OCI-LY7 (cell line): ENCODE data around the gene TLR2. TPM values are rescaled to one million over a fixed set of nuclear protein-coding genes. Genes with fewer than 3 reads are reported as not detected.

Experiments used
- BruUV-seq: library from RNA; stranded (reverse); fragments of 400-500 nt; replicated peaks from 2 replicates; lab custom pipeline; 2021; lab: Mats Ljungman, UMichigan
- CTCF ChIA-PET: fragments of 300-600 bp; sonication (Branson Sonifier 250); formaldehyde crosslinking; loops from one replicate; lab custom pipeline; 2022; ENCODE audit warnings: antibody characterized with exemption; ENCODE audit not compliant: unreplicated experiment; lab: Charles Lee
- POLR2A ChIA-PET: fragments of 300-600 bp; sonication (Branson Sonifier 250); formaldehyde crosslinking; loops from one replicate; lab custom pipeline; 2022; ENCODE audit warnings: antibody characterized with exemption; lab: Charles Lee
- DNase-seq: peaks from one replicate; pipeline ENCODE4 v3.0.0-alpha.2; 2015; ENCODE audit warnings: low spot score
- H2AFZ ChIP-seq: fragments of 200-600 bp; sonication (generic), shearing (Covaris generic); 2 replicates; pipeline ENCODE4 v1.6.1; 2014; ENCODE audit warnings: mild to moderate bottlenecking, antibody characterized with exemption, low read length, moderate library complexity
- H3K27ac ChIP-seq: fragments of 200-600 bp; sonication (generic); 2 replicates; pipeline ENCODE4 v1.5.1; 2014; ENCODE audit warnings: mixed run types, low read depth, mild to moderate bottlenecking, moderate library complexity, low read length, inconsistent platforms; ENCODE audit not compliant: poor library complexity, severe bottlenecking
- H3K36me3 ChIP-seq: fragments of 200-600 bp; sonication (generic); 2 replicates; pipeline ENCODE4 v1.6.1; 2014; ENCODE audit warnings: mild to moderate bottlenecking, antibody characterized with exemption, low read length, moderate library complexity, mixed read lengths; ENCODE audit not compliant: insufficient read depth
- H3K4me1 ChIP-seq: fragments of 200-600 bp; sonication (generic); 2 replicates; pipeline ENCODE4 v1.5.1; 2014; ENCODE audit warnings: mild to moderate bottlenecking, low read length; ENCODE audit not compliant: insufficient read depth, poor library complexity, severe bottlenecking
- H3K4me2 ChIP-seq: fragments of 200-600 bp; sonication (generic); 2 replicates; pipeline ENCODE4 v1.6.1; 2014; ENCODE audit warnings: mild to moderate bottlenecking, low read length
- H3K4me3 ChIP-seq: fragments of 200-600 bp; sonication (generic); 2 replicates; pipeline ENCODE4 v1.5.1; 2014; ENCODE audit warnings: mild to moderate bottlenecking, low read depth, low read length; ENCODE audit not compliant: poor library complexity, severe bottlenecking
- H3K79me2 ChIP-seq: fragments of 200-600 bp; sonication (generic); 2 replicates; pipeline ENCODE4 v1.6.1; 2016; ENCODE audit warnings: low read depth, mild to moderate bottlenecking, low read length, moderate library complexity, mixed read lengths; ENCODE audit not compliant: insufficient read depth
- H3K9me2 ChIP-seq: fragments of 200-600 bp; sonication (generic); 2 replicates; pipeline ENCODE4 v1.6.1; 2016; ENCODE audit warnings: mild to moderate bottlenecking, low read length, mixed read lengths; ENCODE audit not compliant: insufficient read depth
- H3K9me3 ChIP-seq: fragments of 200-600 bp; sonication (generic); 2 replicates; pipeline ENCODE4 v1.6.1; 2014; ENCODE audit warnings: mild to moderate bottlenecking, mixed run types, low read length, mixed read lengths
- H4K20me1 ChIP-seq: fragments of 200-600 bp; sonication (generic); 2 replicates; pipeline ENCODE4 v1.6.1; 2014; ENCODE audit warnings: mild to moderate bottlenecking, antibody characterized with exemption, low read length, moderate library complexity, mixed read lengths; ENCODE audit not compliant: insufficient read depth
- EZH2phosphoT487 ChIP-seq: fragments of 200-600 bp; sonication (generic); IDR thresholded peaks from 2 replicates; pipeline ENCODE4 v1.6.1; 2018; ENCODE audit warnings: low read depth, borderline replicate concordance, mild to moderate bottlenecking, mixed run types, antibody characterized with exemption, low read length, moderate library complexity, mixed read lengths
- intact Hi-C: fragments of 100-400 bp; cut with micrococcal nuclease; formaldehyde crosslinking; loops from one replicate; pipeline ENCODE4 v1.10.0; 2022; ENCODE audit not compliant: unreplicated experiment
- total RNA-seq, 2 experiments: library from RNA; depleted of rRNA in 1 of 2; stranded (reverse); fragments of >200 nt in 1 of 2; shearing (Covaris generic) in 1 of 2; gene quantifications; 2 replicates each; pipeline ENCODE4 v1.2.3, GENCODE V29; 2014 to 2022
- TF ChIP-seq, protein P1 (sequence below): fragments of 200-600 bp; sonication (generic); conservative IDR thresholded peaks from 2 replicates; pipeline ENCODE4 v1.5.1; 2014; ENCODE audit warnings: mild to moderate bottlenecking, antibody characterized with exemption, low read length, moderate library complexity, mixed read lengths

TLR2 gene
- total RNA-seq, 2 experiments from 2014 or later = 1.5 TPM; not detected in 1

DNA sequence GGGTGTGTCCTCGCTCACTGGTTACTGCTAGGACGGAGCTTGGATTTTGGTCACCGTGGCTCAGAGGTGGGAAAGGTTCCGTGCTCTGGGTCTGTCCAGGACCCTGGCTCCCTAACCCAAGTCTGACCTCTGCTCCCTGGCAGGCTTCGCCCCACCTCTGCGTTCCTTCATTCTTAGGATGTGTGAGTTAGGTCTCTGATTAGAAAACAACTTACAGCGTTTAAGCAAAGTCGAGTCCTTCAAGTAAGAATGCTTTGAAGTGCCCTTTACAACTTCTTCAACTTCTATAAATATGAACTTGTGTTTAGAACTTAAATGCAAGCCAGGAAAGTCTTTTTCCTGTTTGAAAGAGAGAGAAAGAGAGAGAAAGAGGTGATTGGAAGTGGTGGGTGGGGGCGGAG, 891 bp downstream of the TLR2 start:
- Histone ChIP-seq H3K4me3 (no peak overlapping the region), H4K20me1 (no peaks in the 10 kb centered on the region), H3K9me2 (no peaks in the 10 kb centered on the region), H3K27ac (no peak overlapping the region), H3K4me1 (no peaks in the 10 kb centered on the region), H3K79me2 (no peaks in the 10 kb centered on the region), H2AFZ (no peak overlapping the region), H3K9me3 (0 out of 2 replicates have a peak, but pooled peaks cover 3% of the 10 kb centered on the region), H3K36me3 (no peaks in the 10 kb centered on the region), H3K4me2 (no peak overlapping the region)
- ChIA-PET POLR2A (interaction anchor here (0.7 kb wide), 2 partner anchors 11 to 19 kb away, joined by 3 to 4 read pairs; no protein-coding TSS in a partner anchor), CTCF (no interaction called here)
- intact Hi-C loops = no loop called here
- no peak for DNase-seq
- TF ChIP-seq, protein P1, sequence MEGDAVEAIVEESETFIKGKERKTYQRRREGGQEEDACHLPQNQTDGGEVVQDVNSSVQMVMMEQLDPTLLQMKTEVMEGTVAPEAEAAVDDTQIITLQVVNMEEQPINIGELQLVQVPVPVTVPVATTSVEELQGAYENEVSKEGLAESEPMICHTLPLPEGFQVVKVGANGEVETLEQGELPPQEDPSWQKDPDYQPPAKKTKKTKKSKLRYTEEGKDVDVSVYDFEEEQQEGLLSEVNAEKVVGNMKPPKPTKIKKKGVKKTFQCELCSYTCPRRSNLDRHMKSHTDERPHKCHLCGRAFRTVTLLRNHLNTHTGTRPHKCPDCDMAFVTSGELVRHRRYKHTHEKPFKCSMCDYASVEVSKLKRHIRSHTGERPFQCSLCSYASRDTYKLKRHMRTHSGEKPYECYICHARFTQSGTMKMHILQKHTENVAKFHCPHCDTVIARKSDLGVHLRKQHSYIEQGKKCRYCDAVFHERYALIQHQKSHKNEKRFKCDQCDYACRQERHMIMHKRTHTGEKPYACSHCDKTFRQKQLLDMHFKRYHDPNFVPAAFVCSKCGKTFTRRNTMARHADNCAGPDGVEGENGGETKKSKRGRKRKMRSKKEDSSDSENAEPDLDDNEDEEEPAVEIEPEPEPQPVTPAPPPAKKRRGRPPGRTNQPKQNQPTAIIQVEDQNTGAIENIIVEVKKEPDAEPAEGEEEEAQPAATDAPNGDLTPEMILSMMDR = no peak
- BruUV-seq = no TSS peak

DNA sequence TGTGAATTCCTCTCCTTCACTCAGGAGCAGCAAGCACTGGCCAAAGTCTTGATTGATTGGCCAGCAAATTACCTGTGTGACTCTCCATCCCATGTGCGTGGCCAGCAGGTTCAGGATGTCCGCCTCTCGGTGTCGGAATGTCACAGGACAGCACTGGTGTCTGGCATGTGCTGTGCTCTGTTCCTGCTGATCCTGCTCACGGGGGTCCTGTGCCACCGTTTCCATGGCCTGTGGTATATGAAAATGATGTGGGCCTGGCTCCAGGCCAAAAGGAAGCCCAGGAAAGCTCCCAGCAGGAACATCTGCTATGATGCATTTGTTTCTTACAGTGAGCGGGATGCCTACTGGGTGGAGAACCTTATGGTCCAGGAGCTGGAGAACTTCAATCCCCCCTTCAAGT, 20.4 kb downstream of the TLR2 start:
- Histone ChIP-seq H3K27ac (no peak overlapping the region), H3K9me3 (no peaks in the 10 kb centered on the region), H3K36me3 (no peaks in the 10 kb centered on the region), H3K9me2 (no peaks in the 10 kb centered on the region), H4K20me1 (no peaks in the 10 kb centered on the region), H2AFZ (no peak overlapping the region), H3K4me2 (no peak overlapping the region), H3K4me3 (no peak overlapping the region), H3K79me2 (no peaks in the 10 kb centered on the region), H3K4me1 (peaks cover 11% of the 10 kb centered on the region)
- CTCF ChIA-PET = no interaction called here
- no TSS peak for BruUV-seq
- intact Hi-C loops = no loop called here
- DNase-seq = no peak
- TF ChIP-seq, protein P1 = no peak
- TF ChIP-seq EZH2phosphoT487 = no peak
- POLR2A ChIA-PET = no interaction called here

DNA sequence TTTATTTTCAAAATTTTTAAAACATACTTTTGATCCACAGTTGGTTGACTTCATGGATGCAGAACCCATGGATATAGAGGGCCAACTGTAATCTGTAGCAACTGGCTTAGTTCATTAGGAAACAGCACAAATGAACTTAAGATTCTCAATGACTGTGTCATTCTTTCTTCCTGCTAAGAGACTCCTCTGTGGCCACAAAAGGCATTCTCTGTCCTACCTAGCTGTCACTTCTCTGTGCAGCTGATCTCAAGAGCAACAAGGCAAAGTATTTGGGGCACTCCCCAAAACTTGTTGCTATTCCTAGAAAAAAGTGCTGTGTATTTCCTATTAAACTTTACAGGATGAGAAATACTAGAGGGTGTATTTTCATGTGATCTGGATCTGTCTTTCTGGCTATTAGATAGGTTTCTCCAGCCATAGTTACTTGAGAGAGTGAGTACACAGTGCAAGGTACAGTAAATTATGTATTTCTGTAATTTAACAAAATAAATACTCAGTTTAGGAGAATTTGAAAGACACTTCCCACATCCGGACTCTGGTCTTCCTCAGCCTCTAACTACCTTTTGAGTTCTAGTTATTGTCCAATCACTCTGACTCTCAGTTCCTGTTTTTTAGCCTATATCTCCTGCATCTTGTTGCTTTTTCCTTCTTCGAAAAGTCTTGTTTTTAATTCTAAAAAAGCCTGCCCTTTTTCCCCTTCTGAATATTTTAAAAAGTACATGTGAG, 21.8 kb downstream of the TLR2 start:
- intact Hi-C loops = no loop called here
- Histone ChIP-seq H2AFZ (no peak overlapping the region), H3K9me2 (no peaks in the 10 kb centered on the region), H3K27ac (peak overlapping the region; percentile 25), H3K4me2 (peak overlapping the region; percentile 28; the same call in 1 of the 2 replicates), H3K36me3 (no peaks in the 10 kb centered on the region), H3K4me3 (no peak overlapping the region), H3K79me2 (no peaks in the 10 kb centered on the region), H3K4me1 (peaks cover 11% of the 10 kb centered on the region), H3K9me3 (no peaks in the 10 kb centered on the region), H4K20me1 (no peaks in the 10 kb centered on the region)
- peak; percentile 60 for DNase-seq
- no TSS peak for BruUV-seq
- TF ChIP-seq EZH2phosphoT487 = no peak
- TF ChIP-seq, protein P1 = no peak
- ChIA-PET CTCF (no interaction called here), POLR2A (interaction anchor here (1.2 kb wide), 1 partner anchor 27 kb away, joined by 3 read pairs; no protein-coding TSS in a partner anchor)
